IPS-NIHi11 (cell line): ENCODE data around the gene KRT15.

Experiments
- DNase-seq: peaks from one replicate; pipeline ENCODE4 v3.0.0; 2012; ENCODE audit warnings: mixed read lengths, low spot score

Gene KRT15

DNA sequence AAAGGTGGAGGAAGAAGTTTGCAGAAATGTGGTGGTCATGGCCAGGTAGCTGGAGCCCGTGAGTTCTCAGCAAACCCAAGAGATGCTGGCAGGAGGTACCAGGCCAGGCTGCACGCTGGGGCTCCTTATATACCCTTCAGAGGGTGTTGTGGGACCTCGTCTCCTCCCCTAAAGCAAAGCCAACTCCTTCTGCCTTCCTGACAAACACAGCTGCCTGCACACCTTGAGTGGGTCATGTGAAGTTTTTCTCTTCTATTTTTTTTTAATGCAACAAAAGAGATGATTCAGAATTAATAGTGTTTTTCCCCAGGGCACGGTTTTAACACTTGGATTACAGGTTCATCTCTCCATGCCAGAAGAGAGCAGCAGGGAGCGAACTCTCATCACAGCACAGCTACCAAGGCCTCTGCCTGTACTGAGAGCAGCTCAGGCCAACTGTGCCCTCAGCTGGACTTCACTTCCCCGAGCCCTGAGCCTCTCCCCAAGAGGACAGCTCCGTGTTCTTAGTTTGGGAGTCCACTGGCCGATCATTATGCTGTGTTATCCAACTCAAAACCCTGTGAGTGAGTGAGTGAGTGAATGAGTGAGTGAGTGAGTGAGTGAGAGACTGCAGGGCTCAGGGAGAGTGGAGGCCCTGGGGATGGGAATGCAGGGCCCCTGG is at the start of gene KRT15:
KRT15 (minus strand) TSS at position 102 of the 661 bp plus-strand sequence; CDS start at position 39, 63 bp downstream.
- DNase-seq, result no peak

DNA sequence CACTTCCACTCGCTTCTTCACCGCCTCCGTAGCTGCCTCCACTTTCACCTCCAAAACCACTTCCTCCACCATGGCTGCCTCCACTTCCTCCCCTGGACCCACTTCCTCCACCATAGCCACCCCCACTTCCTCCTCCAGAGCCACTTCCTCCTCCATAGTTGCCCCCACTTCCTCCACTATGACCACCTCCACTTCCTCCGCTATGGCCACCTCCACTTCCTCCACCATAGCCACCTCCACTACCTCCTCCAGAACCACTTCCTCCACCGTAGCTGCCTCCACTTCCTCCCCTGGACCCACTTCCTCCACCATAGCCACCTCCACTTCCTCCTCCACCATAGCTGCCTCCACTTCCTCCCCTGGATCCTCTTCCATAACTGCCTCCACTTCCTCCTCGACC is 48.6 kb upstream of the KRT15 start:
- no peak for DNase-seq

DNA sequence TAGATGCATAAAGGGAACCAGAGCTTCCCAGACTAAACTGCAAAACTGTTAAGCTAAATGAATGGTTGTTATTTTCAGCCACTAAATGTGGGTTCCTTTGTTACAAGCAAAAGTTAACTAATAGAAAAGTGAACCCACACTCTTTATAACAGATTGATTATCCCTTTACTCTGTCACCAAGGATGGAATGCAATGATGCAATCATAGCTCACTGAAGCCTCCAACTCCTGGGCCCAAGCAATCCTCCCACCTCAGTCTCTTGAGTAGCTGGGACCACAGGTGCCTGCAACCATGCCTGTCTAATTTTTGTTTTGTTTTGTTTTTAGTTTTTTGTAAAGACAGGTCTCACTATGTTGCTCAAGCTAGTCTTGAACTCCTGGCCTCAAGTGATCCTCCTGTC is 46.6 kb upstream of the KRT15 start:
- DNase-seq, result no peak

DNA sequence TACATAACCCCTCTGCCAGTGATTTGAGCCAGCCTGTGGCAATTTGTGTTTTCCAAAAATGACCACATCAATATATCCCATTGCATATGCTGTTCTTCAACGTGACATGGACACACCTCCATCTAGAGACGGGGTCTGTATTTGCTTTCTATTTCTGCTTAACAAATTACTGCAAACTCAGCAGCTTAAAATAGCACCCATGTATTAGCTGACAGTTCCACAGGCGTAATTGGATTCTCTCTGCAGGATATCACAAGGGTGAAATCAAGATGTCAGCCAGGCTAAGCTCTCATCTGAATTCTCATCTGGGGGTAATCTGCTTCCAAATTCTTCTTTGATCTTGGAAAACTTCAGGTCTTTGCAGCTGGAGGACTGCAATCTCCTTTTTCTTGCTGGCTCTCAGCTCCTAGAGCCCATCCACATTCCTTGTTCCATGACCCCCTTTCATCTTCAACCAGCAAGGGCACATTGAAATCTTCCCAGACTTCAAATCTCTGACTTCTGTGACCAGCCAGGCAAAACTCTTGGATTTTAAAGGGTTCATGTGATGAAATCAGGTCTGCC is 45.0 kb upstream of the KRT15 start:
- no peak for DNase-seq

DNA sequence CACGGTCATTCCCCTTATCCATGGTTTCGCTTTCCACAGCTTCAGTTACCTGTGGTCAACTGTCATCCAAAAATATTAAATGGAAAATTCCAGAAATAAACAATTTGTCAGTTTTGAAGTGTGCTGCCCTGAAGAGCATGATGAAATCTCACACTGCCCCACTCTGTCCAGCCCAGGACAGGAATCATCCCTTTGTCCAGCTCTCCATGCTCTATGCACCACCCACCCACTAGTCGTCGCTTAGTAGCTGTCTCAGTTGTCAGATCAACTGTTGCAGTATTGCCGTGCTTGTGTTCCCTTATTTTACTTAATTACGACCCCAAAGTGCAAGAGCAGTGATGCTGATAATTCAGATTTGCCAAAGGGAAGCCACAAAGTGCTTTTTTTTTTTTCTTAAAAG is 42.9 kb upstream of the KRT15 start:
- DNase-seq, result no peak

DNA sequence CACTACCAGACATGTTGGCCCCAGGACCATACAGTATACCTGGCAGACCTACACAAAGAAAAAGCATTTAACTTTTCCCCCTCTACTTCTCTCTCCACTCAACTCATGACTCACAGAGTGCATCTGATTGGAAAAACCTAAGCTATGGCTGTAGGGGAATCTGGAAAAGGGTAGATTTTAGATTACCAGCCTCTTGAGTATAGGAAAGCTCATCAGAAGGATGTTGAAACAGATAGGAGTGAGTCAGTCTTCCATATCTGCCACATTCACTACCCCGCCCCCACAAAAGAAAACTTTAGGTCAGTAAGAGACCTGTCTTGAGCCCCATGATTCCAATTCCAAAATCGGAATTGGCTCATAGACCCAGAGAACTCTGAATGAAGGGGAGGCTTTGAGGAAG is 40.9 kb upstream of the KRT15 start:
- DNase-seq, result no peak

DNA sequence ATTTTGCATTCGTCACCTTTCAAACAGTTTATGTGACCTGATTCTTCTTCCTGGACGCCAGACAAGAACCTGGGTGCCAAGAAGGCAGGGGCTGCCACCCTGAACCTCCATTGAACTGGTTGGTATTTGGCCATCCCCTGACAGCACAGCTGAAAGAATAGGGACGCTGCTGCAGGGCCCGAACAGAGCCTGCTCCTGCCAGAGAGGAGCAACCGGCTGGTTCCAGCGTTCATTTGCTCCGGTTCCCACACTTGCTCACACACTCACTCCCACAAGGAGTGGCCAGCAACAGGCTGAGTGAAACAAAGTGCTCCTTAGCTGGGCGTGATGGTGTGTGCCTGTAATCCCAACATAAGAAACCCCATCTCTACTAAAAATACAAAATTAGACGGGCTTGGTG is 38.2 kb upstream of the KRT15 start:
- DNase-seq, result no peak

DNA sequence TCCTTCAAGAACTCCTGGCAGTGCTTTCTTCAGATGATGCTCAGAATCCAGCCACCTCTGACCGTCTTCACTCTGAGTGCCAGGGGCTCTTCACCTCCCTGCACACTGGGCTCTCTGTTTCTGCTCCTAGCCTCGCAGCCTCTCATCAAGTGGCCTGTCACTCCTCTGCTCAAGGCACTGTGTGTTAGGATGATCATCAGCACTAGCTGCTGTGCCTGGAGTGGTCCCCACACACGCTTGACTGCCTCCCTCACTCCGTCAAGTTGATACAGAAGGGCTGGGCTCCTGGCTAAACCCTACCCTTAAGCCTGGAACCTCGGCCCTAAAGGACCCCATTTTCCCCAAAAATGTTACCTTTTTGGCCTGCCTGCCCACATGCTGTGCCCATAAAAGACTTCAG is 37.6 kb upstream of the KRT15 start:
- DNase-seq, result no peak

DNA sequence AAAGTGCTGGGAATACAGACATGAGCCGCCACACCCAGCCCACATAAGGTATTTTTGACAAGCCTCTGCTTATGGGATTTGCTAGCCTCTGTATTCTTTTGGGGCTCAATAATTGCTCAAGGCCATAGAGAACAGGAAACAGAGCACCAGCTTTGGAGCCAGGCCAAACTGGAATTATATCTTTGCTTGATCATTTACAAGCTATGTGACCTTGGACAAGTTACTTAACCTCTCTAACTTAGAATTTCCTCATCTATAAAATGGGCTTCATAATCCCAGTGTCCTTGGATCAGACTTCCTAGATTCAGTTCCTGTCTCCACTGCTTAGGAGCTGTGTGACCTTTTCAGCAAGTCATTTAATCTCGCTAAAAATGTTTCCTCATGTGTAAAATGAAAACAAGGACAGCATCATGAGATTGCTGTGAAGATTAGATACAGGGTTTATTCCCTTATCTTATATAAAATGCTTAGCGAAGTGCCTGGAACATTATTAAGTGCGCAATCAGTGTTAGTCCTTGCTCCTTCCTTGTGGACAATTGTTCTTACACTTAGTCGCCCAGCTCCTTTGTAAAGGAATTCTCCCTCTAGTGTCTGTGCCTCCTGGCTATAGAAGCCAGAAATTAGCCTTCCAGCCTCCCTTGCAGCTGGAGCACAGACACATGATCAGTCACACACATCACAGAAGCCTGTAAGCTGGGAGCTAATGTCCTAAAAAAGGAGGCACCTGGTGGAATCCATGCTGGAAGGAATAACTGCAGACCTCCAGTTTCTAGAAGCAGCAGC is 36.6 kb upstream of the KRT15 start:
- DNase-seq, result no peak

DNA sequence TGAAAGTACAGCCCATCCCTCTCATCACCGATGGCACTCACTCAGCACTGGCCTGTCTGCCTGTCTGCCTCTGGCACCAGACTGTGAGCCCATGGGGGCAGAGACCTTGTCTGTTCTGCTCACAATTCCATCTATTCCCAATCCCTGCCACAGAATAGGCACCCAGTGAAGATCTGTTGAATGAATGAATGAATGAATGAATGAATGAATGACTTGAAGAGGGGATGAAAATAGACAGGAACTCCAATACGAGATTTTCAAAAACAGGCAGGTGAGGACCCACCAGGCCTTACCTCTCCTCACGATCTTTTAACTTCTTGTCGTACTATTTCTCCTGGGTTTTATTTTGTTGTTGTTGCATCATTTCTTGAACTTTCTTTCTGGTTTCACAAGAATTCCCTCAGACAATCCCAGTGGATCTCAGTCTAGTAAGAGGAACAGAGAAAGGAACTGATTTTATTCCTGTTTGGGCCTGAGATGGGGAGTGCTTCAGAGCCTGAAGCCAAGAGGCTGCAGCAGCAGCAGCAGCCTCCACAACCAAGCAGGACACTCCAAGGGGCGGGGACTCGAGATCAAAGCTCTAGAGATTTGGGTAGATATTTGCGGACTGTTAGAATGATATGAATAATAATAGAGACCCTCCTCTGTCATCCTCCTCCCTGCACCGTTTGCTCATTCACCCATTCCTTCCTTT is 35.4 kb upstream of the KRT15 start:
- DNase-seq, result no peak

DNA sequence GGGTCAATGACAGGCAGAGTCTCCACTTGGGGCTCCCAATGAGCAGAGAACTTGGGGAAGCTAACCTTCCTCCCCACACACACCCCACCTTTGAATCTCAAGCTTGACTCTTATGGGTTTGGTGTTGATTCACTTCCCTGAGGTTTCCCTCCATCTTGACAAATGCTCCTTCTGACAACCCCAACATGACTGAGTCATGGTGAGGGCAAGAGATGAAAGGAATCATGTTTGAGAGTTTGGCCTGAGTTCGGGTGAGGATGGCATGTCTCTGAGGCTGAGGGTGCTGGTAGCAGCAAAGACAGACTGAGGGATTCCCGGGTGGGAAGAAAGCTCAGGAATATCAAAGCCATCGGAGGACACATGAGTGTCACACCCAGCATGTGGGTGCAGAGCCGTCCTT is 34.5 kb upstream of the KRT15 start:
- no peak for DNase-seq

DNA sequence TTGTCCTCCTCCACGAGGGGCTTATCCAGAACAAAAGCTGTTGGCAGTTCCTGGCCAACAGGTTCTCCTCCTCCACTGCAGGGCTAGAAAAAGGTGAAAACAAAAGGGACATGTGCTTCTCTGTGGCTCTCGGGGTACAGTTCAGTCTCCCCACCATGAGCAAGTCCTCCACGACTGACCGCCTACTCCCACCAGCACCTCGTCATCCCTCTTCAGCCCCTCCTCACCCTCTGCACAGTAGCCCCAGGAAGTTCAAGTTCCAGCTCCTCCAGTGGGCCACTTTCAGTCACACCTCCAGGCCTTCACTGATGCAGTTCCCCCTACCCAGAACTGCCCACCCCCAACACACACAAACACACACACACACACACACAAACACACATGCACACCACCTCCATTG is 33.8 kb upstream of the KRT15 start:
- DNase-seq, result no peak

DNA sequence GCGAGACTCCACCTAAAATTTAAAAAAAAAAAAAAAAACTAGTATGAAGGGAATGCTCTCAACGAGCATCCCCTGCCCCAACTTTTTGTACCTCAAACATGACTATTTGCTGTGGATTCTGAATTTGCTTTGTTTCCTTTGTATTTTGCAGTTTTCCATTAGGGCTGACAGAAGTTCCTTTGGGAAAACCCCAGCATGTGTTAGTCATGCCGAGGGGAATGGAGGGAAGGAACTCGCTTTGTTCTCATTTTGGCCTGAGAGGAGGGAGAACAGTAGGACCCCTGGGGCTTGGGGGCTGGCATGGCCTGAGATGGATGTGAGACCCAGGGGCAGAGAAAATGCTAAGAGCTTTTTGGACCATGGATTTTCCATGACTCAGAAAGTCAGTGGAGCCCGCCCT is 32.7 kb upstream of the KRT15 start:
- no peak for DNase-seq

DNA sequence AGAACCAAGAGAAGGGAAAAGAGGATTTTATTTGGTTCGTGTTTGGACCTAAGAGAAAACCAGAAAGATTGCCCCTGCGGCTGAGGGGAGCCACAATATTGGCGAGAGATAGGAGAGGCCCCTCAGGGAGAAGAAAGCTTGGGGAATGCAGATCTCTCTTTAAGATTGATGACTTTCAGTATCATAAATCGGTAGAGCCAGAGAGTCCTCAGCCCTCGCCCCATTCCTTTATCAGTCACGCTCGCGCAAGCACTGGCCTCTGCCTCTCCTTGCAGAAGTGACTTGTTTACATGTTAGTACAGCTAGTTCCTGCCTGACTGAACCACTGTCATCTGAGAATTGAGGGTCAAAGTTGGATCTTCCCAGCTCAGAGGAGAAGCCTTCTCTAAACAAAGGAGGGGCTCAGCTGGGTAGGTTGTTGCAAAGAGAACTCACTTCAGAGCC is 30.9 kb upstream of the KRT15 start:
- DNase-seq, result no peak

DNA sequence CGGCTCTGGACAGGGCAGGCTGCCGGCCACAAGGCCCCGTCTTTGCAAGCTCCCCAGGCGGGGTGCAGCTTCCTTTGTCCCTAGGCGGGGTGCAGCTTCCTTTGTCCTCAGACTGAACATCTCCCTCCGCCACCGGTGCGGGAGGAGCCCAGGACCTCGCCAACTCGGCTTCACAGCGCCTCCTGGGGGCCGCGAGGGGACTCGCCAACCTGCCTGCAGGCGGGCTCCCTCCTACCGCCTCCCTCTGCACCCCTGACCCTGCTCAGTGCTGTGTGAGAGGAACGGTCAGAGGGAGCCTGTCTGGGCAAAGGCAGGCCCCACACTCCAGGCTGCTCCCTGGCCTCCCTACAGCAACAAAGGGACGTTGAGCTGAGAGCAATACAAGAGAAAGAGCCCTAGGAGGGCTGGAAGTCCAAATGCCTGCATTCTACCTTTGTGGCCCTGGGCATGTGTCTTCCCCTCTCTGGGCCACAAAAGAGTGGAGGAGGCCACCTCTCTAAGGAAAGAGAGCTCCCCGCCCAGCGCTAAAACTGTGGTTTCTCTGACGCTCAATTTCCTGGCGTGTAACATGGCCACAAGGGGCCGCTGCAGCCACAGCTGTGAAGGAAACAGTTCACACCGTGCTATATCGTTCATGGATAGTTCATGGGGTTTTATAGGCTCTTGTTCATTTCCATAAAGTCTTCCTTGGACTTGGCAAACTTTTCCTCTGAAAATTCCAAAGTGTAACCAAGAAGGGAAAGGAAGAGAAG is 30.3 kb upstream of the KRT15 start:
- DNase-seq, result peak; percentile 92

DNA sequence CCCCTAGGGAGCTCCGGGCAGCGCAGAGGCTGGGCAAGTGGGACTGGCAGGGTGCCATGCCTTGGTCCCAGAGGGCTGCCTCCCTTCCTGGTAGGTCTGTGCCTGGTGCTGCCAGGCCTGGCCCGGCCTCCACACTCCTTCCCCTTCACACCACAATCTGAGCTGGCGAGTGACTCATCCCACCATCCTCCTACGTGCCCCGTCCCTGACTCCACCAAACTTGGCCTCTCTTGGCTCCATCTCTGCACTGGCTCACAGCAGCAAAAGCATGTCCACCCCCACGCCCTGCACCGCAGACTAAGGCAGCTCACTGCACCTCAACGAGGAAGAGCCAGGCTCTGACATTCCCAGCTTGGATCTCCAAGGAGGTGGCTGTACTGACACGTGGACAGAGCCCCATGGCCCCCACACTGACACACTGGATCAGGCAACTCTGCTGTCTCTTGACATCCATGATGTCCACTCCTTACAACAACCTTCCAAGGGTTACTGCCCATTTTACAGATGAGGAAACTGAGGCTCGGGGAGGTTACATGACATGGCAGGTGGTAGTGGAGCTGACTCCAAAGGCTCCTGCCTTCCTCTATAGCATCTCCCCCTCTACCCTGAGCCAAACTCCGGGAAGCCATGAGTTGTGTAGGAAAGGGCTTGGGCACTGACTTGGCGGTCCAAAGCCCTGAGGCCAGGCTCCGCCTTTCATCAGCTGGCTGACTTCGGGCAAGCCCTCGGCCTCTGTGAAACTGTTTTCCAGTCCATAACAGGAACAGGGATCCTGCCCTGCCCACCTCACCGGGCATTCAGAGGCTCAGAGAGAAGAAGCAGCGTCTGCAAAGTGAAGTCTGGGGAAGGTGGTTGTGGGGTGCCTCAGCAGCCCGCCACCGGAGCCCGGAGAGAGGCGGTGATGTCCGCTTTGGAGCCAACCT is 29.5 kb upstream of the KRT15 start:
- DNase-seq, result no peak

DNA sequence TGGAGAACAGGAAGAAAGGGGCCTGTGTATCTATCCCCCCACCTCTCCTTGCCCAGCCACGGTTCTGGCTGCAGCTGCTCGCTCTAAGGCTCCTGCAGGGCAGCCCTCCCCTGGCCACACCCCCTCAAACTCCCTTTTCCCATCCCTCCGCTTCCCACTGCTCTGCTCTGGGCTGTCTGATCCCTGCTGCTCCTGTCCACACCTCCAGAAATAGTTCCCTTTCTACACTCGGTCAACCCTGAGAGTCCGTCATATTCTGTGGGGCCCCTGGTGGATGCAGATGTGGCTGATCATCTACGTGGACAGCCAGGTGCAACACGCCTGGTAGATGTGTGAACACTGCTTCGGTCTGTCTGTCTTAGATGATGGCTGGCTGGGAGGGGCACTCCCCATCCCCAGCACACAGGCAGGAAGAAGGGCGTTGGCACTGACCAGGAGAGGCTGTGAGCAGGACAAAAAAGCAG is 28.7 kb upstream of the KRT15 start:
- DNase-seq, result no peak

DNA sequence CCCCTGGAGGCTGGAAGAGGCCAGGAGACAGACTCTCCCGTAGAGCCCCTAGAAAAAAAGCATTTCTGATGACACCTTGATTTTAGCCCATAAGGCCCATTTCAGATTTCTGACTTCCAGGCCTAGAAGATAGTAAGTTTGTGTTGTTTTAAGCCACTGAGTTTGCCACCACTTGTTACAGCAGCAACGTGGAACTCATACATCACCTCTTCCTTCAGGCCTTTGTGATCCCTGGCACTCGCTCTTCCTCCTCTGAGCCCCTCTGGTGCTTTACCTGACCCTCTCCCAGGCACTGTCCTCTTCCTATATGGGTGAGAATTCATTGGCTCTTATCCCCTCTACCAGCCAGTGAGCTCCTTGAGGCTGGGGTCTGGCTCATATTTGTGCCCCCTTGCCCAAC is 28.1 kb upstream of the KRT15 start:
- DNase-seq, result no peak

DNA sequence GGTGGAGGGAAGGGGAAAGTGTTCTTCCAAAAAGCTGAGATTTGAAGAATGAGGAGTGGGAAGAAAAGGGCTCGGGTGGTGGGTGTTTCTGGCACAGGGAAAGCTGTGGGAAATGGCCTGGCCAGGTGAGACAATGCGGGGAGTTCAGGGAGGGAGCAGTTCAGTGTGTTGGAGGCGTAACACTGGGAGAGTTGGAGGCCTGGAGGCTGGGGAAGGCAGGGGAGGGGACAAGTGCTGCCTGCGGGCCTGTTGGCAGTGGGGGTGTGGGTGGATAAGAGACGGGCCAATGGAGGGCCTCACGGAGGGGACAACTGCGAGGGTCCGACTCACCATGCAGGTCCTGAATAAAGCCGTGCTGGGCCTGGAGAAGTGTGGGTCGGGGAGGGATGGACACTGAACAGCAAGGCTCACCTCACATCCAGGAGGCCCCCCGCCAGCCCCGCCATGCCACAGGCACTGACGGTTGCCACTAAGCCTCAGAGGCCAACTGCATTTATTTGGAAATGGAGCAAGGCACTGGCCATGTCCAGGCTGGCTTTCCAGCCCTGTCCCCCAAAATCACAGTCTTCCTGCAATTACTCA is 27.2 kb upstream of the KRT15 start:
- DNase-seq, result no peak

DNA sequence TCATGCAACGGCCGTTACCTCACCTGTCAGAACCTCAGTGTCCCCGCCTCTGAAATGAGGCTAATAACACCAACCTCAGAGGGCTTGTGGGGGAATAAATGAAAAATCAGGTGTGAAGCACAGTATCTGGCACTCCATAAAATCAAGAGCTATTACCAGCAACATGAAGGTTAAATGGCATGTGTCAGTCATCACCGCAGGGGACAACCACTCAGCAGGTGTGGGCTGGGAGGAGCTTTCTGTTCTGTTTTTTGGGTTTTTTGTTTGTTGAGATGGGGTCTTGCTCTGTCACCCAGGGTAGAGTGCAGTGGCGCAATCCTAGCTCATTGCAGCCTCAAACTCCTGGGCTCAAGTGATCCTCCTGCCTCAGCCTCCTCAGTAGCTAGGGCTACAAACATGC is 26.2 kb upstream of the KRT15 start:
- no peak for DNase-seq

DNA sequence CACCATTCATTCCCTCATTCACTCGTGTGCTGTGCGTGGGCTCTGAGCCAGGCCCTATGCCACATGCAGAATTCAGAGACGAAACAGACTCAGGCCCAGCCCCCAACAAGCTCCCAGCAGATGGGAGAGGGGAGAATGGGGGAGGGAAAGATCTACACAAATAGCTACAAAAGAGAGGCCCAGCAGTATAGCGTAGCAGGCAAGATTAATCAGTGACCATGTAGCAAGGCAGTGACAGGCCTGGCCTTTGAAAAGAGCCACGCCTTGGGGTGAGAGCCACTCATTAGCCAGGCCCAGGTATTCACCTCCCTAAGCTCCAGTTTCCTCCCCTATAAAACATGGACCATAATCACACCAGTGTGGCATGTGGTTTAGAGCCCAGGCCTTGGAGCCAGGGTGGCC is 25.8 kb upstream of the KRT15 start:
- DNase-seq, result no peak
